Left lung (tissue), 10 donors: ENCODE results near the gene KDELR3. TPM values are rescaled to one million over a fixed set of nuclear protein-coding genes. Genes with fewer than 3 reads are reported as not detected.
A peak's percentile ranks its signal among the peaks of the same experiment; 100 is the strongest.

Source experiments
- ATAC-seq: fragments of 200-7000 bp; cut with Tn5 transposase; one replicate; pipeline ENCODE4 v1.9.1; 2020; ENCODE audit warnings: moderate library complexity
- DNase-seq, 4 donors: peaks; one replicate each; pipeline ENCODE4 v3.0.0-alpha.2; 2013 to 2020
- H3K27ac ChIP-seq, 2 donors: fragments of 200-600 bp; sonication (generic) in 1 of 2; one replicate each; pipeline versions ENCODE4 v1.5.0 to v1.8.0; 2020 to 2021
- H3K27me3 ChIP-seq, 2 donors: fragments of 200-600 bp; sonication (generic) in 1 of 2; one replicate each; pipeline versions ENCODE4 v1.5.0 to v1.8.0; 2020 to 2021
- H3K36me3 ChIP-seq, 2 donors: fragments of 200-600 bp; sonication (generic) in 1 of 2; one replicate each; pipeline versions ENCODE4 v1.5.0 to v1.8.0; 2020 to 2021
- H3K4me1 ChIP-seq, 2 donors: fragments of 200-600 bp; one replicate each; pipeline ENCODE4 v1.8.0; 2021
- H3K4me3 ChIP-seq, 2 donors: fragments of 200-600 bp; sonication (generic) in 1 of 2; one replicate each; pipeline versions ENCODE4 v1.5.0 to v1.8.0; 2020 to 2021; ENCODE audit warnings: mild to moderate bottlenecking in 1 of 2
- H3K9me3 ChIP-seq, 2 donors: fragments of 200-600 bp; sonication (generic) in 1 of 2; one replicate each; pipeline versions ENCODE4 v1.5.0 to v1.8.0; 2020 to 2021
- CTCF ChIP-seq, 2 donors: fragments of 200-600 bp; sonication (generic) in 1 of 2; IDR thresholded peaks; one replicate each; pipeline versions ENCODE4 v1.5.0 to v1.8.0; 2021; ENCODE audit warnings: antibody characterized with exemption in 2 of 2
- intact Hi-C, 2 donors: fragments of 100-400 bp; cut with DNase I; formaldehyde crosslinking; loops; one replicate each; pipeline versions ENCODE4 v1.11.2 to v1.14.2; 2022
- polyA plus RNA-seq, 6 donors: library from polyadenylated mRNA; unstranded; fragments of 120-200 nt; gene quantifications; one replicate each; pipeline ENCODE4 v1.2.1, GENCODE V29; 2013; ENCODE audit not compliant: insufficient read length in 6 of 6
- total RNA-seq, 2 donors: library from RNA; stranded (reverse); fragmentation: NEBNext Ultra II Directional; extraction: Animal tissue kit (Norgen Biotek cat#: 25700); gene quantifications; one replicate each; pipeline ENCODE4 v1.2.1, GENCODE V29; 2021
- donor health status: DM: no; HTN: yes; CAD: no.
- donor health status: DM: no; HTN: no; CAD: no.

KDELR3 gene
- total and polyA plus RNA-seq, 8 donors = 5.5 to 53.8 (median 7.7) TPM

GRCh38 chr22:38452373-38453065, 15.4 kb upstream of the KDELR3 start:
- peaks cover 34 to 93% of the 10 kb centered on the region in 2 donors for H3K27me3 ChIP-seq
- no peak overlapping the region for H3K27ac ChIP-seq
- intact Hi-C loops = no loop called here
- H3K9me3 ChIP-seq = no peaks in the 10 kb centered on the region
- peaks cover 0 to 16% of the 10 kb centered on the region in 2 donors for H3K4me1 ChIP-seq
- ATAC-seq (peak; percentile 14), DNase-seq (peak in 1 of 4 donors; percentile 54)
- no peak overlapping the region for H3K4me3 ChIP-seq
- no peaks in the 10 kb centered on the region for H3K36me3 ChIP-seq
- TF ChIP-seq CTCF (IDR thresholded peaks at IDR 0.05) = no peak

GRCh38 chr22:38453066-38453672, 14.7 kb upstream of the KDELR3 start:
- no peaks in the 10 kb centered on the region for H3K36me3 ChIP-seq
- no peaks in the 10 kb centered on the region for H3K9me3 ChIP-seq
- no peak overlapping the region for H3K4me3 ChIP-seq
- intact Hi-C loops = no loop called here
- no peak for DNase-seq
- no peak for TF ChIP-seq CTCF (IDR thresholded peaks at IDR 0.05)
- H3K27ac ChIP-seq = no peak overlapping the region
- H3K27me3 ChIP-seq = peaks cover 34 to 97% of the 10 kb centered on the region in 2 donors
- H3K4me1 ChIP-seq = peaks cover 0 to 16% of the 10 kb centered on the region in 2 donors
- no peak for ATAC-seq

- DNase-seq (no peak), ATAC-seq (no peak)
- TF ChIP-seq CTCF (IDR thresholded peaks at IDR 0.05) = no peak
- Histone ChIP-seq H3K4me3 (no peak overlapping the region), H3K9me3 (no peaks in the 10 kb centered on the region), H3K27ac (no peak overlapping the region), H3K27me3 (peaks cover 39 to 97% of the 10 kb centered on the region in 2 donors), H3K36me3 (no peaks in the 10 kb centered on the region), H3K4me1 (peaks cover 0 to 16% of the 10 kb centered on the region in 2 donors)
- intact Hi-C loops = no loop called here
These were observed 13.9 kb upstream of the KDELR3 start for GRCh38 chr22:38453996-38454352.

- Histone ChIP-seq H3K27ac (no peak overlapping the region), H3K4me1 (peaks cover 0 to 16% of the 10 kb centered on the region in 2 donors), H3K27me3 (peaks cover 41 to 97% of the 10 kb centered on the region in 2 donors), H3K4me3 (peak overlapping the region in 1 of 2 donors; percentile 28), H3K9me3 (no peaks in the 10 kb centered on the region), H3K36me3 (no peaks in the 10 kb centered on the region)
- peak; percentile 28 for ATAC-seq
- DNase-seq = no peak
- no peak for TF ChIP-seq CTCF (IDR thresholded peaks at IDR 0.05)
- intact Hi-C loops = no loop called here
These were observed 13.4 kb upstream of the KDELR3 start for GRCh38 chr22:38454353-38455075.

- peaks cover 41 to 97% of the 10 kb centered on the region in 2 donors for H3K27me3 ChIP-seq
- ATAC-seq = no peak
These were observed 12.8 kb upstream of the KDELR3 start, which contains the start of gene KCNJ4 for GRCh38 chr22:38455076-38455529. Gene KCNJ4 (minus strand): TSS chr22:38455199. CDS start chr22:38428132, 27,067 bp downstream.

More at GRCh38 chr22:38455076-38455529, 12.8 kb upstream of the KDELR3 start, which contains the start of gene KCNJ4:
- Histone ChIP-seq H3K9me3 (no peaks in the 10 kb centered on the region), H3K27ac (no peak within 1 kb of the TSS), H3K4me3 (peak within 1 kb of the TSS in 1 of 2 donors; percentile 28), H3K36me3 (no peaks in the 10 kb centered on the region), H3K4me1 (peaks cover 0 to 16% of the 10 kb centered on the region in 2 donors)
- no peak for DNase-seq
- no peak for TF ChIP-seq CTCF (IDR thresholded peaks at IDR 0.05)
- intact Hi-C loops = no loop called here
